Head of caudate nucleus (tissue), 42 donors: ENCODE data around the gene TLE3.
"Not testable (repeated sequence)": the region's sequence is repeated elsewhere in the genome, so short reads cannot be mapped to it uniquely, and the experiment has no call there.

Experiments
- DNase-seq, 42 donors: peaks; one replicate each; pipeline versions ENCODE4 v3.0.0 to v3.0.0-alpha.2; 2020 to 2021; ENCODE audit warnings: mixed read lengths in 7 of 42
- intact Hi-C: fragments of 100-400 bp; cut with DNase I; formaldehyde crosslinking; loops from one replicate; pipeline ENCODE4 v1.15.0; 2022

The TLE3 gene

GRCh38 chr15:70127770-70128413 is 30.2 kb upstream of the TLE3 start:
- intact Hi-C loops, result no loop called here
- DNase-seq, result no peak

GRCh38 chr15:70127288-70127746 is 29.6 kb upstream of the TLE3 start:
- DNase-seq, result peak in 36 of 42 donors; percentile 13 to 68 (median 40)
- intact Hi-C loops, result no loop called here

GRCh38 chr15:70126362-70126761 is 28.6 kb upstream of the TLE3 start:
- intact Hi-C loops, result no loop called here
- DNase-seq, result no peak

DNA sequence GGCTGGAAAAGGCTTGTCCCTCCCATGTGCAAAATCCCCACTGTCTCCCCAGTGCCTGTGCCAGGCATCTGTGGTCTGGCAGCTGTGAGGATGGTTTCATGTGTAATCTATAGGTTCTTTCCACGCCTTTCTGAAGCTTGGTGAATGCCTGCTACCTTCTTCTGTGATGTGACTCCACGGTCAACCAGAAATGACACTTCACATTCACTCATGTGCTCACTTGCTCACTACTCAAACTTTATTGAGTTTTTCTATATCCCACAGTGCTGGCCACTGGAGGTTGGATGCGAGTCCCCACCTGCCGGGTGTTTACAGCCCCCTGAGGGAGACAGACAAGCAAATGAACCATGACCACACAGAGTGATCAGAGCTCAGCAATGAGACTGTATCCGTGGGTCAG is 27.9 kb upstream of the TLE3 start:
- intact Hi-C loops, result no loop called here
- DNase-seq, result no peak

DNA sequence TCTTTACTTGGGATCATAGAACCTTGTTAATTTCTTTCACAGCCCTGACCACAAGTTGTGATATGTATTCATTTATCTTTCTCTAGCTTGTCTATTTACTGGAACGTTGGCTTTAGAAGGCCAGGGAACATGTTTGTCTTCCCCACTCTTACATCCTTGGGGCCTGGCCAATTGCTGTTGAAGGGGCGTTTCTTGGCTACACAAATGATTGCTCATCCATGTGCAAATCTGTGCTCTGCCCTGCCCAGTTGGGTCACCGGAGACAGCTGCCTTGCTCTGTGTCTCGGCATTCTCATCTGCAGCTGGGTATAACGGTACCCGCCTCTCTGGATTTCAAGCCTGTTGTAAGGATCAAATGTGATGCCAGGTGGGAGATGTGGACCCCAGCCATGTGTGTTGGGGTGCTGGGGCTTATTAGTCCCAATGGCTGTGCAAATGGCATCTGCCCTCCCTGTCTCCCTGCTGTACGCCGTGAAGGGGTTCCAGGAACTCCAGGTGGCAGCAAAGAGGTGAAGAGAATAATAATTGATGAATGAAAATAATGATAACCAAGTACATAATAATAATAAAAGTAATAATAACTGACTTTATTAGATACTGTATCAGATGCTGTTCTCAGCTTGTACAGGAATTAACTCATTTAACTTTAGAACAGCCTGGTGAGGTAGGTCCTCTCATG is 24.0 kb upstream of the TLE3 start:
- no peak for DNase-seq

GRCh38 chr15:70120958-70121623 is 23.4 kb upstream of the TLE3 start:
- no peak for DNase-seq

More for the DNA sequence above, 24.0 kb upstream of the TLE3 start:
- intact Hi-C loops, result no loop called here

DNA sequence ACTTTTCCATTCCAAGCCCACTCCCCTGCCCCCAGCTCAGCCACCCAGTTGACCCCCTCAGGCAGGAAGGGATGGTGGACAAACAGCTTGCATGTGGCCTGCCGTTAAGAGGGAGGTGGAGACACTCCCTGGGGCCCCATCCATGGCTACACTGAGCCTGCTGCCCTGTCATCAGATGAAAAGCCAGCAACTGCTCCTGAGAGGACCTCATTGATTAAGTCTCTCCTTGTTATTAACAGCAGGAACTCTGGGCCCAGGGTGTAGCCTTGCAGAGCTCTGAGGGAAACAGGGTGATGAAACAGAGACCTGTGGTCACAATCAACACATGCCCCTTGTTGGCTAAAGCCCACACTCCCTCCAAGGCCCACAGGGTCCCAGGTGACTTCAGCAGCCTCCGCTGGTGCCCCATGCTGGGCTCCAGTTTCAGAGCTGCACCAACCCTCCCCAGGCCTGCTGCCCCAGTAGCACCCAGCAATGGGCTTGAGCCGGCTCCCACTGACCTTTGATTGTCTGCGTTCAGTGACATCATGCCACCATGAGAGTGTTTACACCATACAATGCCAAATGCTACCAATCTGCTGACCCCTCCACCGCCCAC is 22.3 kb upstream of the TLE3 start:
- intact Hi-C loops, result no loop called here
- DNase-seq, result no peak

More at GRCh38 chr15:70120958-70121623, 23.4 kb upstream of the TLE3 start:
- intact Hi-C loops, result no loop called here

GRCh38 chr15:70118599-70118998 is 20.9 kb upstream of the TLE3 start:
- intact Hi-C loops, result no loop called here
- DNase-seq, result no peak

GRCh38 chr15:70116317-70116716 is 18.6 kb upstream of the TLE3 start:
- intact Hi-C loops, result no loop called here
- DNase-seq, result no peak

- intact Hi-C loops, result no loop called here
- no peak for DNase-seq
These were observed 16.5 kb upstream of the TLE3 start for GRCh38 chr15:70114221-70114620.

- intact Hi-C loops, result no loop called here
- peak in 10 of 42 donors; percentile 18 to 62 (median 31) for DNase-seq
These were observed 15.6 kb upstream of the TLE3 start for GRCh38 chr15:70113304-70113700.

DNA sequence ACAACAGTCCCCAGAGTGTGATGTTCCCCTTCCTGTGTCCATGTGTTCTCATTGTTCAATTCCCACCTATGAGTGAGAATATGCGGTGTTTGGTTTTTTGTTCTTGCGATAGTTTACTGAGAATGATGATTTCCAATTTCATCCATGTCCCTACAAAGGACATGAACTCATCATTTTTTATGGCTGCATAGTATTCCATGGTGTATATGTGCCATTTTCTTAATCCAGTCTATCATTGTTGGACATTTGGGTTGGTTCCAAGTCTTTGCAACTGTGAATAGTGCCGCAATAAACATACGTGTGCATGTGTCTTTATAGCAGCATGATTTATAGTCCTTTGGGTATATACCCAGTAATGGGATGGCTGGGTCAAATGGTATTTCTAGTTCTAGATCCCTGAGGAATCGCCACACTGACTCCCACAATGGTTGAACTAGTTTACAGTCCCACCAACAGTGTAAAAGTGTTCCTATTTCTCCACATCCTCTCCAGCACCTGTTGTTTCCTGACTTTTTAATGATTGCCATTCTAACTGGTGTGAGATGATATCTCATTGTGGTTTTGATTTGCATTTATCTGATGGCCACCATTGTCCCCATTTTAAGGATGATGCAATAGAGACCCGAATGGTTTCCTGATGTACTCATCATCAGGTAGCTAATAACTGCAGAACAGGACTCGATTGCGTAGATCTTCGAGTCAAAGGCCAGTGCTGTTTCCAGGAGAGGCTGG is 15.0 kb upstream of the TLE3 start:
- intact Hi-C loops, DNase-seq: not testable (repeated sequence)

- intact Hi-C loops, result no loop called here
- DNase-seq, result no peak
These were observed 14.3 kb upstream of the TLE3 start for GRCh38 chr15:70112074-70112395.

DNA sequence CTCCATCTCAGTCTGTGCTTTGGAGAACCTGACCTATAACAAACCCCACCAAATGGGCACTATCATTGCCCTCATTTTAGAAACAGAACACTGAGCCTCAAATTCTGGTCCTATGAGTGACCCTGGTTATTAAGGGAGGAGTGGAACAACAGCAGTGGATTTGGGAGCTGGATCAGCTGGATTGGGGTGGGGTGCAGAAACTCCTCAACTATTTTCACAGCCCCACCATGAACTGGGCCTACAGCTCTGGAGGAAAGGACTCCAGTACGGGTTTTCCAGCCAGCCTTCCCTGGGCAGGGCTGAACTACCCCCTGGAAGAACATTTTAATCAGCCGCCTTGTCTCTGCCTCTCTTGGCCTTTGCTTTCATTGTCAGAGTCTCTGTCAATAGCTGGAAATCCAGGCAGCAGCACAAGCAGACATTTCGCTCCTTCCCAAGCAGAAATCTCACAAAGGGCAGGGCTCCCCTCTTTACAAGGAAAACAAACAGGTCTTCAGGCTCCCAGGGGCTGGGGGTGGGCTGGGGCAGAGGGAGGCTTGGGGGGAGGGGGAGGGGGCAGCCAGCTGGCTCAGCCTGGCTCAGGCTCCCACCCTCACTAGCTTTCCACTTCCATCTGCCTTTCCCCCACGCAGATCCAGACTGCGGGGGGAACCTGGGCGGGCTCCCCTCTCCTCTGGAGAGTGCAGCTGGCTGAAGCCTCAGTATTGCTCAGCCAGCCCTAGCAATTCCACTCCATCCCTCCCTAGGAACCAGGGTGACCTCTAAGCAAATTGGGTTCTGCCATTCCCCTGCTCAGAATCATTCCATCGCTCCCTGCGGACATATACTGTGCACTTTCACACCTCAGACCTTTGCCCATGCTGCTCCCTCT is 13.7 kb upstream of the TLE3 start:
- peak; percentile 40 to 91 (median 76) for DNase-seq
- intact Hi-C loops, result no loop called here

DNA sequence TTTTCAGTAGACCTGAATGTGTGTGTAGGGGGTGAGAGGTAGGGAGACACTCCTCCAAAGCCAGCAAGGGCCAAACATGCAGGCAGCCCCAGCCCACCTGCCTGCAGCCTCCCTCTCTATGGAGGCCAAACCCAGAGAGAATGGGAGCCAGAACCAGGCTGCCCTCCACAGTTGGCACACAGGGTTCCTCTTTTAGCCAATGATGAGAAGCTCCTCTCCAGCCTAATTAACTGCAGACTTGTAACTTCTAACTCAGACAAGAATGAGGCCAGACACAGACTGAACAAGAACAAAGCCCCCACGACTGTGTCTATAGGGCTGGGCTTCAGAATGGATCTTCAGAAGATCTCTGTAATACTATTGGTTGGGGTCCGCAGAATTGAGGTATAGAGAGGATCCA is 12.3 kb upstream of the TLE3 start:
- DNase-seq, result peak in 1 of 42 donors; percentile 36
- intact Hi-C loops, result loop anchor here (10.0 kb wide), 1 partner anchor 215 kb away; no protein-coding TSS in a partner anchor

DNA sequence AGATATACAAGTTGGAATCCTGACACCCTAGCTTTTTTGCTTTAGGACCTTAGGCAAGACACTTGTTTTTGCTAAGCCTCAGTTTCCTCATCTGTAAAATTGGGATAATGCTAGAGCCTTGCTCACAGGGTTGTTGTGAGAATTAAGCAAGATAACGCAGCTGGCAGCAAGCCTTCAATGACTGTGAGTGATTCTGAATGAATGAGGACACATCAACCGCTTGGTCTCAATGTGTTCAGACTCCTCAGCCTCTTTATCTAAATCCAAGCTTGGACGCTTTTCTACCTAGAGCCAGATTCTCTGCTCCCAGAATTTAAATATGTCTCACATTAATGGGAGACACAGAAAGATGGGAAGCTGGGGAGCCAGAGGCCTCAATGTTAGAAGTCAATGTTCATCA is 11.8 kb upstream of the TLE3 start:
- DNase-seq, result no peak
- intact Hi-C loops, result loop anchor here (10.0 kb wide), 1 partner anchor 215 kb away; no protein-coding TSS in a partner anchor

GRCh38 chr15:70103880-70104626 is 6.3 kb upstream of the TLE3 start:
- intact Hi-C loops, result loop anchor here (10.0 kb wide), 1 partner anchor 209 kb away; no protein-coding TSS in a partner anchor
- DNase-seq, result no peak
